ENCODE measurements around the gene CD101.

The CD101 gene

GRCh38 chr1:117029685-117030084 lies 28.1 kb downstream of the CD101 start:
- in situ Hi-C loops (cut with MboI; ENCODE audit: low sequenced_read_pairs, unreplicated experiment) = no loop called here

GRCh38 chr1:117030271-117030877 lies 28.8 kb downstream of the CD101 start:
- in situ Hi-C loops (cut with MboI; ENCODE audit: low sequenced_read_pairs, unreplicated experiment) = no loop called here
- DNase-seq (ENCODE audit: low spot score) = no peak
- no peak for TF ChIP-seq CTCF (IDR thresholded peaks at IDR 0.05; ENCODE audit: borderline replicate concordance, control extremely low read depth, extremely low read depth, insufficient read depth, missing control alignments)

More at GRCh38 chr1:117029685-117030084, 28.1 kb downstream of the CD101 start:
- DNase-seq (ENCODE audit: low spot score) = no peak
- no peak for TF ChIP-seq CTCF (IDR thresholded peaks at IDR 0.05; ENCODE audit: borderline replicate concordance, control extremely low read depth, extremely low read depth, insufficient read depth, missing control alignments)

GRCh38 chr1:117032266-117032665 lies 30.7 kb downstream of the CD101 start:
- no peak for TF ChIP-seq CTCF (IDR thresholded peaks at IDR 0.05; ENCODE audit: borderline replicate concordance, control extremely low read depth, extremely low read depth, insufficient read depth, missing control alignments)
- no peak for DNase-seq (ENCODE audit: low spot score)
- in situ Hi-C loops (cut with MboI; ENCODE audit: low sequenced_read_pairs, unreplicated experiment) = no loop called here

- in situ Hi-C loops (cut with MboI; ENCODE audit: low sequenced_read_pairs, unreplicated experiment) = no loop called here
- TF ChIP-seq CTCF (IDR thresholded peaks at IDR 0.05; ENCODE audit: borderline replicate concordance, control extremely low read depth, extremely low read depth, insufficient read depth, missing control alignments) = no peak
- no peak for DNase-seq (ENCODE audit: low spot score)
These were observed 31.4 kb downstream of the CD101 start for GRCh38 chr1:117032681-117033539.

- no peak for TF ChIP-seq CTCF (IDR thresholded peaks at IDR 0.05; ENCODE audit: borderline replicate concordance, control extremely low read depth, extremely low read depth, insufficient read depth, missing control alignments)
- in situ Hi-C loops (cut with MboI; ENCODE audit: low sequenced_read_pairs, unreplicated experiment) = no loop called here
- DNase-seq (ENCODE audit: low spot score) = no peak
These were observed 32.2 kb downstream of the CD101 start for GRCh38 chr1:117033772-117034171.

- in situ Hi-C loops (cut with MboI; ENCODE audit: low sequenced_read_pairs, unreplicated experiment) = no loop called here
- no peak for DNase-seq (ENCODE audit: low spot score)
- TF ChIP-seq CTCF (IDR thresholded peaks at IDR 0.05; ENCODE audit: borderline replicate concordance, control extremely low read depth, extremely low read depth, insufficient read depth, missing control alignments) = no peak
These were observed 33.3 kb downstream of the CD101 start for GRCh38 chr1:117034791-117035290.

Measured in GM13976 (cell line).